ENCODE results near the gene RBMS3. TPM values are rescaled to one million over a fixed set of nuclear protein-coding genes. Genes with fewer than 3 reads are reported as not detected.

Gene RBMS3
- total RNA-seq, 4 donors from 2014 or later, result 7.3 to 21.8 (median 12.8) TPM

DNA sequence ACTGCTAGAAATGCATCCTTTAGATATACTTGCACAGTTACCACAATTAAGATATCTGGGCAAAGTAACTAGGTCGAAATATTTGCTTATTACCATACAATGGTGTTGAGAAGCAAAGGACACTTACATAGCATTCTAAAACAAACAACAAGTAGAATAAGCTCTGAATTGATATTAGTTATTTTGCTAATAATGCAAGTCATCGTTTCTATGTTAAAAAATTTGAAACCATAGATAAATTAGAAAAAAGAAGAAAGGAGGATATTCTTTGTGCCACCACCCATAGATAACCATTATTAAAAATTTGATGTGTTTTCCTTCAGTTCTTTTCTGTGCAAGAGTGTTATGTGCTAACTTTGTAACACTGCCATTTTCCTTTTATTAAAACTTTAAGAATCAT is 435.3 kb downstream of the RBMS3 start:
- no peak for DNase-seq (ENCODE audit: low spot score in 2 of 2)
- H3K4me3 ChIP-seq (ENCODE audit: low read depth, poor library complexity, severe bottlenecking), result no peak overlapping the region
- TF ChIP-seq, protein P1, sequence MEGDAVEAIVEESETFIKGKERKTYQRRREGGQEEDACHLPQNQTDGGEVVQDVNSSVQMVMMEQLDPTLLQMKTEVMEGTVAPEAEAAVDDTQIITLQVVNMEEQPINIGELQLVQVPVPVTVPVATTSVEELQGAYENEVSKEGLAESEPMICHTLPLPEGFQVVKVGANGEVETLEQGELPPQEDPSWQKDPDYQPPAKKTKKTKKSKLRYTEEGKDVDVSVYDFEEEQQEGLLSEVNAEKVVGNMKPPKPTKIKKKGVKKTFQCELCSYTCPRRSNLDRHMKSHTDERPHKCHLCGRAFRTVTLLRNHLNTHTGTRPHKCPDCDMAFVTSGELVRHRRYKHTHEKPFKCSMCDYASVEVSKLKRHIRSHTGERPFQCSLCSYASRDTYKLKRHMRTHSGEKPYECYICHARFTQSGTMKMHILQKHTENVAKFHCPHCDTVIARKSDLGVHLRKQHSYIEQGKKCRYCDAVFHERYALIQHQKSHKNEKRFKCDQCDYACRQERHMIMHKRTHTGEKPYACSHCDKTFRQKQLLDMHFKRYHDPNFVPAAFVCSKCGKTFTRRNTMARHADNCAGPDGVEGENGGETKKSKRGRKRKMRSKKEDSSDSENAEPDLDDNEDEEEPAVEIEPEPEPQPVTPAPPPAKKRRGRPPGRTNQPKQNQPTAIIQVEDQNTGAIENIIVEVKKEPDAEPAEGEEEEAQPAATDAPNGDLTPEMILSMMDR (IDR thresholded peaks at IDR 0.05), result no peak
- no peak for TF ChIP-seq POLR2A (IDR thresholded peaks at IDR 0.05)
- WGBS, 2 donors, result 90 to 92% methylated on average over 2 of the region's 2 CpGs
- intact Hi-C loops (cut with DNase I; ENCODE audit: low total_unique reads), result no loop called here

DNA sequence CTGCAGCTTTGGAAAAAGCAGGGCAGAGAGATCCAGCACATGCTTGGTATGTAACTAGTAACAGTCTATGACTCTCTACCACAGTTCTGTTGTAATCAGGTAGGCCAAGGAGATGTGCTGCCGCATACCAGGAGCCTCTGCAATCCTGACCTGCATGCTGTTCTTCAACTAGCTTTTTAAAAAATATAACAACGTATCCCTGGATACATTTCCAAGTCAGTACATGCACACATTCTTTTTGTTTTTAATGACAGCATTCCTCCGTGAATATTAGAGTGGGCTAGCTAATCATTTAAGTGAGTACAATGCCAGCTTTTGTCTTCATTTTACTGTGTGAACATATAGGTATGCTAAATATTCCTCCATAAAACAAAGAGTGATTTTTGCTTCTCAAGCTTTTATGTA is 437.8 kb downstream of the RBMS3 start:
- 47 to 60% methylated on average over 3 of the region's 3 CpGs for WGBS, 2 donors
- intact Hi-C loops (cut with DNase I; ENCODE audit: low total_unique reads), result no loop called here
- no peak for TF ChIP-seq POLR2A (IDR thresholded peaks at IDR 0.05)
- TF ChIP-seq, protein P1 (IDR thresholded peaks at IDR 0.05), result no peak
- H3K4me3 ChIP-seq (ENCODE audit: low read depth, poor library complexity, severe bottlenecking), result no peak overlapping the region
- DNase-seq (ENCODE audit: low spot score in 2 of 2), result no peak

DNA sequence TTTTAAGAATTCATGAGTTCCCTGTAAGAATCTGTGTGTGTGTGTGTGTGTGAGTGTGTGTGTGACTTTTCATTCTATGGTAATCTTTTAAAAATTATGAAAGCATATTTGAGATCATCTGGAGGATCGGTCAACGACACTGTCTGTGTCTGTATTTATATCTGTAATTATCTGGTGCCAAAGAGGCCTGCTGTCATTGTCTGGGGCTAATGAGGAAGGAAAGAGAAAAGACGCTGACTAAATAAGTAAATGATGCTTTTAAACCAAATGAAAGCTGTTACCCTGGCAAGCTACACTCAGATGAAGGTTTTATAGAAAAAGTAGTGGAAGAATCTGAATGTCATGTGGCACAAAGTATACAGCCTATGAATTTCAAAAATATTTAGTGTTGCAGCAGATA is 439.8 kb downstream of the RBMS3 start:
- TF ChIP-seq, protein P1 (IDR thresholded peaks at IDR 0.05), result no peak
- no peak for TF ChIP-seq POLR2A (IDR thresholded peaks at IDR 0.05)
- H3K4me3 ChIP-seq (ENCODE audit: low read depth, poor library complexity, severe bottlenecking), result no peak overlapping the region
- no peak for DNase-seq (ENCODE audit: low spot score in 2 of 2)
- intact Hi-C loops (cut with DNase I; ENCODE audit: low total_unique reads), result no loop called here
- 60 to 64% methylated on average over 3 of the region's 3 CpGs for WGBS, 2 donors

DNA sequence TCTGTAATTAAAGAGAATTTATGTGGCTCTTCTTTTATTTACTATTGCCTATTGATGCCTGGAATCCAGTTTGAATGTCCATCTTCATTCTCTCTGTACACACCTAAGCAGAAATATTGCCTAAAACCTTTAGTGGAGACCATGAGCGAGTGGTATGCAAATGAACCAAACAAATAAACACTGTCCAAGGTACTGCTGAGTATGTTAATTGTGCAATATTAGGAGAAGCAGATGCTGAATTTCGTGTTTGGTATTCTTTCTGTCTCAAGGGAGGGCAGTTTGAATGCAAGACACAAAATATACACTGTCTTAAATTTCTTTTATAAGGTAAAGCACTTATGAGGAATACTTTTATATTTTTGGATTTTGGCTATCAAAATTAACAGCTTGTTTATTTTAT is 440.9 kb downstream of the RBMS3 start:
- intact Hi-C loops (cut with DNase I; ENCODE audit: low total_unique reads), result no loop called here
- H3K4me3 ChIP-seq (ENCODE audit: low read depth, poor library complexity, severe bottlenecking), result no peak overlapping the region
- no peak for DNase-seq (ENCODE audit: low spot score in 2 of 2)
- 62 to 76% methylated on average over 2 of the region's 2 CpGs for WGBS, 2 donors
- TF ChIP-seq POLR2A (IDR thresholded peaks at IDR 0.05), result no peak
- TF ChIP-seq, protein P1 (IDR thresholded peaks at IDR 0.05), result no peak

DNA sequence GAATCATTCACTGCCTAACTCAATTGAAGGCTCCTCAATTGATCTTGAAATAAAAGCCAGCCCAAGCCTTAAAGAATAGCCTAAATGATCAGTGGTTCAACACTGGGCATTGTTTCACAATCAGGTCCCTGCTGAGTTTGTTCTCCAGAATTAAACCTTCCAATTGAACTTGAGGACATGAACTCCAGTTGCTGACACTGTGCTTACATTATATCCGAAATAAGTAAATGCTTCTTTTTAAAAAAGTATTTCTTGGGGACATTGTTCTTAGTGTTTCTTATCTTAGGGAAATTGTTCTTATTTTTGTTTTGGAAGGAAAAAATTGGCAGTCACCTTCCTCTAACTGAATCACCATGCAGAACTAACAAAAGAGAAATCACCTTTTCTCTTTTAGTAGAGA is 450.2 kb downstream of the RBMS3 start:
- TF ChIP-seq, protein P1 (IDR thresholded peaks at IDR 0.05), result no peak
- intact Hi-C loops (cut with DNase I; ENCODE audit: low total_unique reads), result no loop called here
- no peak overlapping the region for H3K4me3 ChIP-seq (ENCODE audit: low read depth, poor library complexity, severe bottlenecking)
- no peak for DNase-seq (ENCODE audit: low spot score in 2 of 2)
- WGBS, 2 donors, result 80 to 92% methylated on average over 1 of the region's 1 CpG

DNA sequence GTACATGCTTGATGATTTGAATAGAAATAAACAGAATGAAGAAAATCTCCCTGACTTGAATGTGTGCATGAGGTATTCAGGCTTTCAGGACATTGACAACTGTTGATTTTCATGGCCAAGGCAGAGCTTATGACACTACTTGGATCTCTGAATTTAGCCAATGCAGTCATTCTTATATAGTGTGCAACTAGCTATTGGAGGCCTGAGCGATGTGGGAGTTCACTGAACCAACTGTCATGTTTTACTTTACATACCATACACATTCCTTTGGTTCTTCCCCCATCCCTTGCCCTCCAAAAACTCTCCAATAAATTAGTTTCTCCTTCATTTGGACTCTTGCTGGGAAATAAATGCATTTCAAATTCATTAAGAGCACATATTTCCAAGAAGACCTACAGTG is 460.4 kb downstream of the RBMS3 start:
- intact Hi-C loops (cut with DNase I; ENCODE audit: low total_unique reads), result no loop called here
- no peak overlapping the region for H3K4me3 ChIP-seq (ENCODE audit: low read depth, poor library complexity, severe bottlenecking)
- no peak for DNase-seq (ENCODE audit: low spot score in 2 of 2)
- no peak for TF ChIP-seq POLR2A (IDR thresholded peaks at IDR 0.05)
- TF ChIP-seq, protein P1 (IDR thresholded peaks at IDR 0.05), result no peak
- WGBS, 2 donors, result 96 to 97% methylated on average over 1 of the region's 1 CpG
